Smooth muscle cell (in vitro differentiated cells): ENCODE data around the gene CEP135. TPM values are rescaled to one million over a fixed set of nuclear protein-coding genes. Genes with fewer than 3 reads are reported as not detected.

Experiments
- DNase-seq: peaks from one replicate; lab custom pipeline; 2025; ENCODE audit not compliant: unreplicated experiment; lab: John Stamatoyannopoulos, UW
- H2AFZ ChIP-seq: fragments of 200-600 bp; sonication (generic); 2 replicates; pipeline ENCODE4 v1.6.0; 2016; ENCODE audit warnings: antibody characterized with exemption, low read depth, mild to moderate bottlenecking
- H3F3A ChIP-seq: fragments of 200-600 bp; sonication (generic); 2 replicates; pipeline ENCODE4 v1.6.0; 2017; ENCODE audit warnings: antibody characterized with exemption, low read depth
- H3K27ac ChIP-seq: fragments of 200-600 bp; sonication (generic); 2 replicates; pipeline ENCODE4 v1.5.1; 2016; ENCODE audit warnings: low read depth, mild to moderate bottlenecking
- H3K27me3 ChIP-seq: fragments of 200-600 bp; sonication (generic); 2 replicates; pipeline ENCODE4 v1.6.1; 2016; ENCODE audit warnings: low read depth, mild to moderate bottlenecking
- H3K36me3 ChIP-seq: fragments of 200-600 bp; sonication (generic); 2 replicates; pipeline ENCODE4 v1.5.1; 2016; ENCODE audit warnings: low read depth
- H3K4me1 ChIP-seq: fragments of 200-600 bp; sonication (generic); 2 replicates; pipeline ENCODE4 v1.5.1; 2016; ENCODE audit warnings: low read depth
- H3K4me2 ChIP-seq: fragments of 200-600 bp; sonication (generic); 2 replicates; pipeline ENCODE4 v1.6.0; 2016; ENCODE audit warnings: mild to moderate bottlenecking
- H3K4me3 ChIP-seq: fragments of 200-600 bp; sonication (generic); 2 replicates; pipeline ENCODE4 v1.5.1; 2016; ENCODE audit warnings: mild to moderate bottlenecking
- H3K79me2 ChIP-seq: fragments of 200-600 bp; sonication (generic); 2 replicates; pipeline ENCODE4 v1.6.0; 2016; ENCODE audit warnings: low read depth, mild to moderate bottlenecking
- H3K9ac ChIP-seq: fragments of 200-600 bp; sonication (generic); 2 replicates; pipeline ENCODE4 v1.6.0; 2016; ENCODE audit warnings: low read depth
- H3K9me3 ChIP-seq: fragments of 200-600 bp; sonication (generic); replicated peaks from 2 replicates; pipeline ENCODE4 v1.5.1; 2016; ENCODE audit warnings: low read depth
- H4K20me1 ChIP-seq: fragments of 200-600 bp; sonication (generic); 2 replicates; pipeline ENCODE4 v1.6.0; 2016; ENCODE audit warnings: low read depth
- CTCF ChIP-seq: fragments of 200-600 bp; sonication (generic); IDR thresholded peaks from 2 replicates; pipeline ENCODE4 v1.5.1; 2017; ENCODE audit warnings: borderline replicate concordance, mild to moderate bottlenecking, antibody characterized with exemption; ENCODE audit not compliant: insufficient read depth, poor library complexity, severe bottlenecking
- WGBS: methylation state at CpG from one replicate; pipeline ENCODE4 v1.1.7; 2016; ENCODE audit warnings: low lambda C conversion rate; 5-methylcytosine and 5-hydroxymethylcytosine counted together
- polyA plus RNA-seq: library from polyadenylated mRNA; unstranded; fragments of >200 nt; fragmentation: Nextera tagmentation; extraction: Ambion mirVana; gene quantifications from 2 replicates; pipeline ENCODE4 v1.2.1, GENCODE V29; 2016
- total RNA-seq: library from RNA; depleted of rRNA; stranded (reverse); fragments of >200 nt; gene quantifications from 2 replicates; pipeline ENCODE4 v1.2.3, GENCODE V29; 2014

The CEP135 gene
- total and polyA plus RNA-seq, 2 experiments from 2014 or later = 4.5 to 28.9 TPM

GRCh38 chr4:55980725-55981124, 32.0 kb downstream of the CEP135 start:
- DNase-seq = no peak
- H3K79me2 ChIP-seq = no peaks in the 10 kb centered on the region
- 83% methylated on average over 3 of the region's 3 CpGs for WGBS
- H3K27ac ChIP-seq = no peak overlapping the region
- H3K27me3 ChIP-seq = no peaks in the 10 kb centered on the region
- H3K4me1 ChIP-seq = no peaks in the 10 kb centered on the region
- peaks cover 6% of the 10 kb centered on the region for H3K36me3 ChIP-seq
- H3K9ac ChIP-seq = no peak overlapping the region
- no peak overlapping the region for H3K4me3 ChIP-seq
- H2AFZ ChIP-seq = no peak overlapping the region
- no peak for TF ChIP-seq CTCF
- no peak overlapping the region for H3K4me2 ChIP-seq
- H3F3A ChIP-seq = no peaks in the 10 kb centered on the region
- no peaks in the 10 kb centered on the region for H4K20me1 ChIP-seq
- H3K9me3 ChIP-seq = no peaks in the 10 kb centered on the region

- Histone ChIP-seq H4K20me1 (no peaks in the 10 kb centered on the region), H3K4me3 (no peak overlapping the region), H3K27me3 (no peaks in the 10 kb centered on the region), H3F3A (no peaks in the 10 kb centered on the region), H3K9ac (no peak overlapping the region), H3K79me2 (no peaks in the 10 kb centered on the region), H2AFZ (no peak overlapping the region), H3K27ac (no peak overlapping the region), H3K4me1 (no peaks in the 10 kb centered on the region), H3K4me2 (no peak overlapping the region), H3K9me3 (no peaks in the 10 kb centered on the region), H3K36me3 (peaks cover 6% of the 10 kb centered on the region)
- TF ChIP-seq CTCF = no peak
- no peak for DNase-seq
Observed at GRCh38 chr4:55982976-55983375, 34.2 kb downstream of the CEP135 start.

DNA sequence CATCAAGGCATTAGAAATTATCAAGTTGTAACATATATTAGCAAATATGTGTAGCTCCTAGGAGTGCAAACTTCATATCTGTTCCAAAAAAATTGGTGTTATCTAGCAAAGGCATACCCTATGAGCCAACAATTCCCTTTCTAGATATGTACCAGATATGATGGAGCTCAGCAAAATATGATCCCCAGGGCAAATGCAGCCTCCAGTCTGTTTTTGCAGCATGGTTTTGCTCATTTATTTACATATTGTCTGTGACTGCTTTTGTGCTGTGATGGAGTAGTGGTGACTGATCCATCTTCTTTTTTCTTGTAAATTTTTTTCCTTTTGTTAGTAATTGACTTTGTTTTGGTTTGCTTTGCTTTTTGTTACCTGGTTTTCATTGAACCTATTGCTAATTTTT, 41.0 kb downstream of the CEP135 start:
- H3K9ac ChIP-seq = no peak overlapping the region
- no peaks in the 10 kb centered on the region for H4K20me1 ChIP-seq
- no peaks in the 10 kb centered on the region for H3F3A ChIP-seq
- no peaks in the 10 kb centered on the region for H3K4me1 ChIP-seq
- H3K27ac ChIP-seq = no peak overlapping the region
- no peaks in the 10 kb centered on the region for H3K27me3 ChIP-seq
- TF ChIP-seq CTCF = no peak
- no peak overlapping the region for H3K4me3 ChIP-seq
- no peak overlapping the region for H3K4me2 ChIP-seq
- no peak overlapping the region for H2AFZ ChIP-seq
- no peaks in the 10 kb centered on the region for H3K79me2 ChIP-seq
- no peaks in the 10 kb centered on the region for H3K9me3 ChIP-seq
- peaks cover 7% of the 10 kb centered on the region for H3K36me3 ChIP-seq
- DNase-seq = no peak

DNA sequence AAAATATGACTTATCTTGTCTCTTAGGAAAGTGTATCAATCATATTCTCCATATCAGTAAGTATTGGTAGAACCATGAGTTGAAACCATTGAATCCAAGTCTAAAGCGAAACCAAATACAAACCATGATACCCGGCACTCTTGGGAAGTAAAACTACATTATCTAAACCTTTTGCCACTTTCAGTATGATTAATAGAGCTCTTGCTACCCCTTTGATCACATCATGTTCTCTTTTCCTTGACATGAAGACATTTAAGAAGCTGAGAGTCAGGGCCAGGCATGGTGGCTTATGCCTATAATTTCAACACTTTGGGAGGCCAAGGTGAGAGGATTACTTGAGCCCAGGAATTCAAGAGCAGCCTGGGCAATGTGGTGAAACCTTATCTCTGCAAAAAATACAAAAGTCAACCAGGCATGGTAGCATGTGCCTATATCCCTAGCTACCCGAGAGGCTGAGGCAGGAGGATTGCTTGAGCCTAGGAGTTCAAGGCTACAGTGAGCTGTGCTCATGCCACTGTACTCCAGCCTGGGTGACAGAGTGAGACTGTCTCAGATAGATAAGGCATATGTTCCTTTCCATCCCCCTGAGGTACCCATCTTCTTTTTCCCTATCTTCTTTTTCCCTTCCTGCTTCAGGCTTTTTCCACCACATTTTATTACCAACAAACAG, 45.4 kb downstream of the CEP135 start:
- Histone ChIP-seq H3K4me2 (no peak overlapping the region), H3K27me3 (no peaks in the 10 kb centered on the region), H3K9me3 (no peaks in the 10 kb centered on the region), H3K4me1 (no peaks in the 10 kb centered on the region), H3K79me2 (no peaks in the 10 kb centered on the region), H3K9ac (no peak overlapping the region), H3K27ac (no peak overlapping the region), H3F3A (no peaks in the 10 kb centered on the region), H3K4me3 (no peak overlapping the region), H2AFZ (no peak overlapping the region), H4K20me1 (no peaks in the 10 kb centered on the region), H3K36me3 (peaks cover 3% of the 10 kb centered on the region)
- over 99% methylated on average over 3 of the region's 3 CpGs for WGBS
- TF ChIP-seq CTCF = no peak
- no peak for DNase-seq
